HepG2 (cell line): ENCODE measurements around the gene CDK18. TPM values are rescaled to one million over a fixed set of nuclear protein-coding genes. Genes with fewer than 3 reads are reported as not detected.
A peak's percentile ranks its signal among the peaks of the same experiment; 100 is the strongest.

Source experiments
- EP300 ChIP-seq, 3 experiments: sonication (generic) in 1 of 3; formaldehyde crosslinking in 1 of 3; IDR thresholded peaks; 2 replicates each; pipeline versions ENCODE4 v1.5.1 to v1.6.1; 2011 to 2020; ENCODE audit warnings: low read depth in 2 of 3, low read length in 2 of 3, borderline replicate concordance in 1 of 3, improper control_type of control experiment in 1 of 3, mild to moderate bottlenecking in 1 of 3, missing genetic modification reagents in 1 of 3, moderate library complexity in 1 of 3
- IKZF1 ChIP-seq: fragments of 450-650 bp; IDR thresholded peaks from 2 replicates; pipeline ENCODE4 v1.7.1; 2016
- MATR3 ChIP-seq: sonication (generic); formaldehyde crosslinking; IDR thresholded peaks from 2 replicates; pipeline ENCODE4 v1.4.0; 2020; ENCODE audit warnings: missing genetic modification reagents
- RFX5 ChIP-seq: IDR thresholded peaks from 2 replicates; pipeline ENCODE4 v1.6.1; 2011; ENCODE audit warnings: low read depth, low read length, improper control_type of control experiment
- RNF2 ChIP-seq: fragments of 450-650 bp; conservative IDR thresholded peaks from 2 replicates; pipeline ENCODE4 v1.6.1; 2016; ENCODE audit warnings: low read depth
- RXRB ChIP-seq: IDR thresholded peaks from 2 replicates; pipeline ENCODE4 v1.6.1; 2016; ENCODE audit warnings: borderline replicate concordance, missing genetic modification reagents, missing compliant biosample characterization
- SALL2 ChIP-seq: sonication (generic); formaldehyde crosslinking; IDR thresholded peaks from 2 replicates; pipeline ENCODE4 v1.8.1; 2023; ENCODE audit warnings: mild to moderate bottlenecking, missing genetic modification reagents, inconsistent platforms
- SP1 ChIP-seq, 2 experiments: fragments of 450-650 bp in 1 of 2; sonication (generic) in 1 of 2; formaldehyde crosslinking in 1 of 2; IDR thresholded peaks; 2 replicates each; pipeline versions ENCODE4 v1.4.0 to v1.6.1; 2016 to 2020; ENCODE audit warnings: missing genetic modification reagents in 1 of 2
- ZBTB46 ChIP-seq: sonication (generic); formaldehyde crosslinking; IDR thresholded peaks from 2 replicates; pipeline ENCODE4 v1.4.0; 2020; ENCODE audit warnings: mild to moderate bottlenecking, missing genetic modification reagents, borderline replicate concordance
- ZNF224 ChIP-seq: sonication (generic); formaldehyde crosslinking; IDR thresholded peaks from 2 replicates; pipeline ENCODE4 v1.5.0; 2020; ENCODE audit warnings: mild to moderate bottlenecking, missing genetic modification reagents
- ZNF263 ChIP-seq: sonication (generic); formaldehyde crosslinking; IDR thresholded peaks from 2 replicates; pipeline ENCODE4 v1.4.0; 2020; ENCODE audit warnings: missing genetic modification reagents
- ZNF331 ChIP-seq: sonication (generic); formaldehyde crosslinking; IDR thresholded peaks from 2 replicates; pipeline ENCODE4 v1.4.0; 2020; ENCODE audit warnings: missing genetic modification reagents
- ZNF350 ChIP-seq: sonication (generic); formaldehyde crosslinking; IDR thresholded peaks from 2 replicates; pipeline ENCODE4 v1.4.0; 2020; ENCODE audit warnings: mild to moderate bottlenecking, low read depth, missing genetic modification reagents, borderline replicate concordance
- ZNF441 ChIP-seq: sonication (generic); formaldehyde crosslinking; IDR thresholded peaks from 2 replicates; pipeline ENCODE4 v1.7.0; 2021; ENCODE audit warnings: missing genetic modification reagents, borderline replicate concordance
- ZNF546 ChIP-seq: sonication (generic); formaldehyde crosslinking; conservative IDR thresholded peaks from 2 replicates; pipeline ENCODE4 v1.8.1; 2023; ENCODE audit warnings: mild to moderate bottlenecking, missing genetic modification reagents
- ZNF709 ChIP-seq: sonication (generic); formaldehyde crosslinking; IDR thresholded peaks from 2 replicates; pipeline ENCODE4 v1.5.0; 2020; ENCODE audit warnings: mild to moderate bottlenecking, missing genetic modification reagents
- polyA plus RNA-seq, 8 experiments: library from polyadenylated mRNA; depleted of rRNA in 3 of 8; stranded (reverse) in 7 of 8; unstranded in 1 of 8; fragments of >200 nt; fragmentation: Illumina TruSeq in 4 of 8; extraction: Trizol in 4 of 8; gene quantifications; 2 replicates each; pipeline versions ENCODE4 v1.2.1 to v1.2.3, GENCODE V29; 2011 to 2016; ENCODE audit warnings: low read depth in 4 of 8, missing spikeins in 1 of 8, mixed read lengths in 1 of 8; ENCODE audit not compliant: insufficient read depth in 1 of 8
- total RNA-seq, 5 experiments: library from RNA; depleted of rRNA; stranded (reverse); fragments of >200 nt; fragmentation: Illumina TruSeq; extraction: Trizol; gene quantifications; 2 replicates each; pipeline ENCODE4 v1.2.3, GENCODE V29; 2016; ENCODE audit warnings: low read depth in 1 of 5
- TF ChIP-seq, protein P1 (sequence below): sonication (generic); formaldehyde crosslinking; conservative IDR thresholded peaks from 2 replicates; pipeline ENCODE4 v1.8.0; 2022; ENCODE audit warnings: mild to moderate bottlenecking, moderate library complexity, missing genetic modification reagents
- TF ChIP-seq, protein P2 (sequence below): sonication (generic); formaldehyde crosslinking; IDR thresholded peaks from 2 replicates; pipeline ENCODE4 v1.4.0; 2020; ENCODE audit warnings: mild to moderate bottlenecking, low read depth, missing genetic modification reagents
- TF ChIP-seq, protein P3 (sequence below): IDR thresholded peaks from 2 replicates; pipeline ENCODE4 v1.6.1; 2016
- TF ChIP-seq, protein P4 (sequence below): sonication (generic); formaldehyde crosslinking; IDR thresholded peaks from 2 replicates; pipeline ENCODE4 v1.4.0; 2020; ENCODE audit warnings: missing genetic modification reagents, borderline replicate concordance

The CDK18 gene
- total and polyA plus RNA-seq, 2 of the 13 experiments (the other 11 are each of a cell fraction or from before 2014, with no cell fraction given) = 6.4 to 38.8 TPM

DNA sequence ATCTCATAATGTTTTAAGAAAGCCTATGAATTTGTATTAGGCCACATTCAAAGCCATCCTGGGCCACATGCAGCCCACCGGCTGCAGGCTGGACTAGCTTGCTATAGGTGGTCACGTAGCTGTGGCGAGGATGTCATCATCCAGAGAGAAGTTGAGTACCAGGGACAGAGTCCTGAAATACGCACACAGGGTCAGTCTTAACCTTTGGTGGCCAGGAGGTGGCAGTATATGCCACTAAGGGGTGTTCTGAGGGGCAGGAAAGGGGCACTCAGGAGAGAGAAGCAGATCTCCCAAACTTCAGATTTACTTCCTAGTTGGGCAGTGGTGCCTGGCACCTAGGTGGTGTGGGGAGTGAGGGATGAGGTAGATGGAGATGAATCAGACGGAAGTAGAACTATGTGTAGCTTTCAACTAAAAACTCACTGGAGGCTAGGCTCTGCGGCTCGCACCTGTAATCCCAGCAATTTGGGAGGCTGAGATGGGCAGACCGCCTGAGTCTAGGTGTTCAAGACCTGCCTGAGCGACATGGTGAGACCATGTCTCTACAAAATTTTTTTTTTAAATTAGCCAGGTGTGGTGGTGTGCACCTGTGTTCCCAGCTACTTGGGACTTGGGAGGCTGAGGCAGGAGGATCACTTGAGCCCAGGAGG lies 16.3 kb upstream of the CDK18 start (continued):
- TF ChIP-seq, protein P1, sequence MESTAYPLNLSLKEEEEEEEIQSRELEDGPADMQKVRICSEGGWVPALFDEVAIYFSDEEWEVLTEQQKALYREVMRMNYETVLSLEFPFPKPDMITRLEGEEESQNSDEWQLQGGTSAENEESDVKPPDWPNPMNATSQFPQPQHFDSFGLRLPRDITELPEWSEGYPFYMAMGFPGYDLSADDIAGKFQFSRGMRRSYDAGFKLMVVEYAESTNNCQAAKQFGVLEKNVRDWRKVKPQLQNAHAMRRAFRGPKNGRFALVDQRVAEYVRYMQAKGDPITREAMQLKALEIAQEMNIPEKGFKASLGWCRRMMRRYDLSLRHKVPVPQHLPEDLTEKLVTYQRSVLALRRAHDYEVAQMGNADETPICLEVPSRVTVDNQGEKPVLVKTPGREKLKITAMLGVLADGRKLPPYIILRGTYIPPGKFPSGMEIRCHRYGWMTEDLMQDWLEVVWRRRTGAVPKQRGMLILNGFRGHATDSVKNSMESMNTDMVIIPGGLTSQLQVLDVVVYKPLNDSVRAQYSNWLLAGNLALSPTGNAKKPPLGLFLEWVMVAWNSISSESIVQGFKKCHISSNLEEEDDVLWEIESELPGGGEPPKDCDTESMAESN (CRISPR knock-in tag) = no peak
- TF ChIP-seq, protein P2, sequence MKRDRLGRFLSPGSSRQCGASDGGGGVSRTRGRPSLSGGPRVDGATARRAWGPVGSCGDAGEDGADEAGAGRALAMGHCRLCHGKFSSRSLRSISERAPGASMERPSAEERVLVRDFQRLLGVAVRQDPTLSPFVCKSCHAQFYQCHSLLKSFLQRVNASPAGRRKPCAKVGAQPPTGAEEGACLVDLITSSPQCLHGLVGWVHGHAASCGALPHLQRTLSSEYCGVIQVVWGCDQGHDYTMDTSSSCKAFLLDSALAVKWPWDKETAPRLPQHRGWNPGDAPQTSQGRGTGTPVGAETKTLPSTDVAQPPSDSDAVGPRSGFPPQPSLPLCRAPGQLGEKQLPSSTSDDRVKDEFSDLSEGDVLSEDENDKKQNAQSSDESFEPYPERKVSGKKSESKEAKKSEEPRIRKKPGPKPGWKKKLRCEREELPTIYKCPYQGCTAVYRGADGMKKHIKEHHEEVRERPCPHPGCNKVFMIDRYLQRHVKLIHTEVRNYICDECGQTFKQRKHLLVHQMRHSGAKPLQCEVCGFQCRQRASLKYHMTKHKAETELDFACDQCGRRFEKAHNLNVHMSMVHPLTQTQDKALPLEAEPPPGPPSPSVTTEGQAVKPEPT = no peak
- no peak for TF ChIP-seq ZNF331 (CRISPR knock-in tag)
- TF ChIP-seq, protein P3, sequence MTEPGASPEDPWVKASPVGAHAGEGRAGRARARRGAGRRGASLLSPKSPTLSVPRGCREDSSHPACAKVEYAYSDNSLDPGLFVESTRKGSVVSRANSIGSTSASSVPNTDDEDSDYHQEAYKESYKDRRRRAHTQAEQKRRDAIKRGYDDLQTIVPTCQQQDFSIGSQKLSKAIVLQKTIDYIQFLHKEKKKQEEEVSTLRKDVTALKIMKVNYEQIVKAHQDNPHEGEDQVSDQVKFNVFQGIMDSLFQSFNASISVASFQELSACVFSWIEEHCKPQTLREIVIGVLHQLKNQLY (CRISPR knock-in tag) = no peak
- no peak for TF ChIP-seq ZNF709 (CRISPR knock-in tag)
- TF ChIP-seq RFX5 = no peak
- no peak for TF ChIP-seq ZNF546 (CRISPR knock-in tag)
- TF ChIP-seq RXRB (CRISPR knock-in tag) = 0 out of 2 replicates have a peak, but pooled peaks have one; percentile 26
- no peak for TF ChIP-seq ZBTB46 (CRISPR knock-in tag)
- TF ChIP-seq SP1 (IDR thresholded peaks at IDR 0.05) = no peak
- no peak for TF ChIP-seq SP1 (CRISPR knock-in tag; IDR thresholded peaks at IDR 0.05)
- TF ChIP-seq ZNF224 = no peak
- TF ChIP-seq SALL2 = no peak
- TF ChIP-seq IKZF1 = no peak
- TF ChIP-seq MATR3 (CRISPR knock-in tag) = no peak
- no peak for TF ChIP-seq EP300 (IDR thresholded peaks at IDR 0.05; ENCODE audit: low read depth in 2 of 2, low read length in 2 of 2)
- TF ChIP-seq EP300 (CRISPR knock-in tag; IDR thresholded peaks at IDR 0.05; ENCODE audit: borderline replicate concordance) = no peak
- no peak for TF ChIP-seq ZNF441 (CRISPR knock-in tag)
- TF ChIP-seq, protein P4, sequence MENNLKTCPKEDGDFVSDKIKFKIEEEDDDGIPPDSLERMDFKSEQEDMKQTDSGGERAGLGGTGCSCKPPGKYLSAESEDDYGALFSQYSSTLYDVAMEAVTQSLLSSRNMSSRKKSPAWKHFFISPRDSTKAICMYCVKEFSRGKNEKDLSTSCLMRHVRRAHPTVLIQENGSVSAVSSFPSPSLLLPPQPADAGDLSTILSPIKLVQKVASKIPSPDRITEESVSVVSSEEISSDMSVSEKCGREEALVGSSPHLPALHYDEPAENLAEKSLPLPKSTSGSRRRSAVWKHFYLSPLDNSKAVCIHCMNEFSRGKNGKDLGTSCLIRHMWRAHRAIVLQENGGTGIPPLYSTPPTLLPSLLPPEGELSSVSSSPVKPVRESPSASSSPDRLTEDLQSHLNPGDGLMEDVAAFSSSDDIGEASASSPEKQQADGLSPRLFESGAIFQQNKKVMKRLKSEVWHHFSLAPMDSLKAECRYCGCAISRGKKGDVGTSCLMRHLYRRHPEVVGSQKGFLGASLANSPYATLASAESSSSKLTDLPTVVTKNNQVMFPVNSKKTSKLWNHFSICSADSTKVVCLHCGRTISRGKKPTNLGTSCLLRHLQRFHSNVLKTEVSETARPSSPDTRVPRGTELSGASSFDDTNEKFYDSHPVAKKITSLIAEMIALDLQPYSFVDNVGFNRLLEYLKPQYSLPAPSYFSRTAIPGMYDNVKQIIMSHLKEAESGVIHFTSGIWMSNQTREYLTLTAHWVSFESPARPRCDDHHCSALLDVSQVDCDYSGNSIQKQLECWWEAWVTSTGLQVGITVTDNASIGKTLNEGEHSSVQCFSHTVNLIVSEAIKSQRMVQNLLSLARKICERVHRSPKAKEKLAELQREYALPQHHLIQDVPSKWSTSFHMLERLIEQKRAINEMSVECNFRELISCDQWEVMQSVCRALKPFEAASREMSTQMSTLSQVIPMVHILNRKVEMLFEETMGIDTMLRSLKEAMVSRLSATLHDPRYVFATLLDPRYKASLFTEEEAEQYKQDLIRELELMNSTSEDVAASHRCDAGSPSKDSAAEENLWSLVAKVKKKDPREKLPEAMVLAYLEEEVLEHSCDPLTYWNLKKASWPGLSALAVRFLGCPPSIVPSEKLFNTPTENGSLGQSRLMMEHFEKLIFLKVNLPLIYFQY (CRISPR knock-in tag) = no peak
- no peak for TF ChIP-seq RNF2
- no peak for TF ChIP-seq ZNF263
- no peak for TF ChIP-seq ZNF350 (CRISPR knock-in tag)
